Measurements from ENCODE around the gene RAB1A.

GRCh38 chr2:65054749-65055421, 75.0 kb downstream of the RAB1A start:
- TF ChIP-seq POLR2AphosphoS5 (IDR thresholded peaks at IDR 0.05; ENCODE audit: low read depth, low read length) (no peak), CTCF (IDR thresholded peaks at IDR 0.05) (no peak)

Data from Panc1 (cell line).